ENCODE results near the gene MAML2. TPM values are rescaled to one million over a fixed set of nuclear protein-coding genes. Genes with fewer than 3 reads are reported as not detected.

The MAML2 gene
- total and polyA plus RNA-seq, 4 donors: 0.56 to 2.1 (median 1.4) TPM

DNA sequence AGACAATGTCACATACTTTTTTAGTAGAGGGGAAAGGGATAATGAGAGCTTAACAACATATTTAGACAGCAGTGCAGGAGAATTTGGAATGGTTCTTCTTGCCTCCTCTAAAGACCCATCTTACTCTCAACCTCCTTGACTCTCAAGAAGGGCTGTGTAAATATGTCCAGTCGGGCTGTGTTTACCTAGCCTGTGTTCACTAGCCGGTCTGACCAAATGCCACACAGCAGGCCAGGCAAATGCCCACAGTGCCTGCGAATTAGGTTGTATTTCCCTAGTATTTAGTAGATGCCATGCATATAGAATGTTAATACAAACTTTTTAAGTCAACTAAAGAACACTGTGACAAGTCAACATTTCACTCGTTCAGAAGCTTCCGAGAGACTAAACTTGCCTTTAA lies 367.7 kb downstream of the MAML2 start:
- WGBS: 84% methylated on average over 5 of the region's 5 CpGs
- no peak for DNase-seq (ENCODE audit: low spot score)
- TF ChIP-seq HNF4A (conservative IDR thresholded peaks at IDR 0.05) (no peak), HNF4G (IDR thresholded peaks at IDR 0.05) (no peak), YY1 (IDR thresholded peaks at IDR 0.05) (no peak), FOXA2 (IDR thresholded peaks at IDR 0.05) (no peak), RXRA (IDR thresholded peaks at IDR 0.05) (no peak), GABPA (IDR thresholded peaks at IDR 0.05 in 1 of 2, conservative IDR thresholded peaks at IDR 0.05 in 1 of 2) (no peak), REST (IDR thresholded peaks at IDR 0.05) (no peak)
- TF ChIP-seq, protein P1, sequence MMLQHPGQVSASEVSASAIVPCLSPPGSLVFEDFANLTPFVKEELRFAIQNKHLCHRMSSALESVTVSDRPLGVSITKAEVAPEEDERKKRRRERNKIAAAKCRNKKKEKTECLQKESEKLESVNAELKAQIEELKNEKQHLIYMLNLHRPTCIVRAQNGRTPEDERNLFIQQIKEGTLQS (IDR thresholded peaks at IDR 0.05): no peak
- TF ChIP-seq, protein P2, sequence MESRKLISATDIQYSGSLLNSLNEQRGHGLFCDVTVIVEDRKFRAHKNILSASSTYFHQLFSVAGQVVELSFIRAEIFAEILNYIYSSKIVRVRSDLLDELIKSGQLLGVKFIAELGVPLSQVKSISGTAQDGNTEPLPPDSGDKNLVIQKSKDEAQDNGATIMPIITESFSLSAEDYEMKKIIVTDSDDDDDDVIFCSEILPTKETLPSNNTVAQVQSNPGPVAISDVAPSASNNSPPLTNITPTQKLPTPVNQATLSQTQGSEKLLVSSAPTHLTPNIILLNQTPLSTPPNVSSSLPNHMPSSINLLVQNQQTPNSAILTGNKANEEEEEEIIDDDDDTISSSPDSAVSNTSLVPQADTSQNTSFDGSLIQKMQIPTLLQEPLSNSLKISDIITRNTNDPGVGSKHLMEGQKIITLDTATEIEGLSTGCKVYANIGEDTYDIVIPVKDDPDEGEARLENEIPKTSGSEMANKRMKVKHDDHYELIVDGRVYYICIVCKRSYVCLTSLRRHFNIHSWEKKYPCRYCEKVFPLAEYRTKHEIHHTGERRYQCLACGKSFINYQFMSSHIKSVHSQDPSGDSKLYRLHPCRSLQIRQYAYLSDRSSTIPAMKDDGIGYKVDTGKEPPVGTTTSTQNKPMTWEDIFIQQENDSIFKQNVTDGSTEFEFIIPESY (IDR thresholded peaks at IDR 0.05): no peak

GRCh38 chr11:95972060-95972459 lies 370.9 kb downstream of the MAML2 start:
- no peaks in the 10 kb centered on the region for H3K27me3 ChIP-seq (ENCODE audit: control insufficient read depth in 4 of 4, insufficient read depth in 4 of 4, low read length in 3 of 4)
- WGBS: 42% methylated on average over 2 of the region's 2 CpGs
- H3K9ac ChIP-seq (ENCODE audit: low read depth in 1 of 2, low read length in 2 of 2): no peak overlapping the region
- no peaks in the 10 kb centered on the region for H3K36me3 ChIP-seq (ENCODE audit: control insufficient read depth in 4 of 4, insufficient read depth in 3 of 4, low read depth in 1 of 4, low read length in 3 of 4)
- DNase-seq (ENCODE audit: low spot score): no peak
- no peaks in the 10 kb centered on the region for H3K9me3 ChIP-seq (ENCODE audit: control insufficient read depth in 4 of 4, low read length in 3 of 4)
- no peak overlapping the region for H3K4me3 ChIP-seq (ENCODE audit: low read depth in 1 of 3, low read length in 3 of 3)
- no peak overlapping the region for H3K27ac ChIP-seq (ENCODE audit: low read depth in 1 of 2, low read length in 2 of 2)
- TF ChIP-seq RXRA (IDR thresholded peaks at IDR 0.05) (no peak), MAX (IDR thresholded peaks at IDR 0.05) (no peak), SP1 (IDR thresholded peaks at IDR 0.05) (no peak), CTCF (IDR thresholded peaks at IDR 0.05; ENCODE audit: low read depth, low read length, missing input control) (no peak), RAD21 (IDR thresholded peaks at IDR 0.05) (no peak)
- H3K4me1 ChIP-seq (ENCODE audit: control insufficient read depth in 4 of 4, insufficient read depth in 4 of 4, low read length in 3 of 4): no peaks in the 10 kb centered on the region

More for the DNA sequence above, 367.7 kb downstream of the MAML2 start:
- Histone ChIP-seq H3K4me3 (ENCODE audit: low read depth in 1 of 3, low read length in 3 of 3) (no peak overlapping the region), H3K27me3 (ENCODE audit: control insufficient read depth in 4 of 4, insufficient read depth in 4 of 4, low read length in 3 of 4) (no peaks in the 10 kb centered on the region), H3K36me3 (ENCODE audit: control insufficient read depth in 4 of 4, insufficient read depth in 3 of 4, low read depth in 1 of 4, low read length in 3 of 4) (peaks cover 0 to 7% (median 0%) of the 10 kb centered on the region in 4 donors), H3K9ac (ENCODE audit: low read depth in 1 of 2, low read length in 2 of 2) (no peak overlapping the region), H3K27ac (ENCODE audit: low read depth in 1 of 2, low read length in 2 of 2) (no peak overlapping the region), H3K4me1 (ENCODE audit: control insufficient read depth in 4 of 4, insufficient read depth in 4 of 4, low read length in 3 of 4) (no peaks in the 10 kb centered on the region), H3K9me3 (ENCODE audit: control insufficient read depth in 4 of 4, low read length in 3 of 4) (no peaks in the 10 kb centered on the region)

Measured in liver (tissue), 9 donors.